Naive thymus-derived CD4-positive, alpha-beta T cell (primary cell): ENCODE results near the gene SNHG17. TPM values are rescaled to one million over a fixed set of nuclear protein-coding genes. Genes with fewer than 3 reads are reported as not detected.
"Not testable (repeated sequence)": the region's sequence is repeated elsewhere in the genome, so short reads cannot be mapped to it uniquely, and the experiment has no call there.

Experiments used
- ATAC-seq: fragments of 150-1000 bp; cut with Tn5 transposase; 2 replicates; pipeline ENCODE4 v1.10.0; 2021; ENCODE audit warnings: mild to moderate bottlenecking, moderate library complexity
- CTCF ChIA-PET: fragments of 350-600 bp; sonication (Branson Sonifier 250); formaldehyde crosslinking; loops from one replicate; lab custom pipeline; 2021; ENCODE audit warnings: antibody characterized with exemption; lab: Charles Lee
- POLR2A ChIA-PET: fragments of 350-600 bp; sonication (Branson Sonifier 250); formaldehyde crosslinking; loops from one replicate; lab custom pipeline; 2021; ENCODE audit warnings: antibody characterized with exemption, inconsistent platforms; lab: Charles Lee
- DNase-seq, 9 donors: peaks; one replicate each; pipeline versions ENCODE4 v3.0.0 to v3.0.0-alpha.2; 2020 to 2022; ENCODE audit warnings: mixed read lengths in 1 of 9
- H3K27ac ChIP-seq: one replicate; pipeline ENCODE4 v1.7.0; 2013; ENCODE audit warnings: mild to moderate bottlenecking, low read depth, low read length, moderate library complexity
- H3K27me3 ChIP-seq, 2 donors: one replicate each; pipeline ENCODE4 v1.7.0; 2013; ENCODE audit warnings: low read length in 2 of 2, mild to moderate bottlenecking in 2 of 2, moderate library complexity in 2 of 2; ENCODE audit not compliant: control insufficient read depth in 2 of 2, insufficient read depth in 2 of 2
- H3K36me3 ChIP-seq, 3 experiments: 1 replicate in 2 of 3; 2 replicates in 1 of 3; pipeline ENCODE4 v1.7.0; 2013; ENCODE audit warnings: low read length in 3 of 3, mild to moderate bottlenecking in 3 of 3, moderate library complexity in 1 of 3; ENCODE audit not compliant: insufficient read depth in 3 of 3, control insufficient read depth in 2 of 3
- H3K4me1 ChIP-seq, 2 donors: one replicate each; pipeline ENCODE4 v1.7.0; 2013; ENCODE audit warnings: low read length in 2 of 2, mild to moderate bottlenecking in 2 of 2, moderate library complexity in 1 of 2; ENCODE audit not compliant: control insufficient read depth in 2 of 2, insufficient read depth in 2 of 2
- H3K4me3 ChIP-seq: 2 replicates; pipeline ENCODE4 v1.7.0; 2013; ENCODE audit warnings: mild to moderate bottlenecking, low read length
- H3K9me3 ChIP-seq, 3 experiments: 1 replicate in 2 of 3; 2 replicates in 1 of 3; pipeline ENCODE4 v1.7.0; 2013; ENCODE audit warnings: low read length in 3 of 3; ENCODE audit not compliant: control insufficient read depth in 2 of 3
- H3K27ac Mint-ChIP-seq, 9 donors: one replicate each; pipeline ENCODE4 v1.8.0; 2020 to 2022; ENCODE audit warnings: mixed read lengths in 9 of 9, mild to moderate bottlenecking in 8 of 9, moderate library complexity in 5 of 9, inconsistent platforms in 2 of 9
- H3K27me3 Mint-ChIP-seq, 5 donors: one replicate each; pipeline ENCODE4 v1.8.0; 2021 to 2022; ENCODE audit warnings: mixed read lengths in 5 of 5, mild to moderate bottlenecking in 1 of 5
- H3K36me3 Mint-ChIP-seq, 5 donors: one replicate each; pipeline ENCODE4 v1.8.0; 2020 to 2022; ENCODE audit warnings: mixed read lengths in 5 of 5, mild to moderate bottlenecking in 3 of 5, inconsistent platforms in 1 of 5
- H3K4me1 Mint-ChIP-seq, 7 donors: one replicate each; pipeline ENCODE4 v1.8.0; 2020 to 2022; ENCODE audit warnings: mixed read lengths in 7 of 7, mild to moderate bottlenecking in 3 of 7, inconsistent platforms in 1 of 7
- H3K4me3 Mint-ChIP-seq, 10 donors: one replicate each; pipeline ENCODE4 v1.8.0; 2020 to 2022; ENCODE audit warnings: mild to moderate bottlenecking in 10 of 10, mixed read lengths in 10 of 10, moderate library complexity in 6 of 10, inconsistent platforms in 2 of 10
- H3K9me3 Mint-ChIP-seq, 11 donors: one replicate each; pipeline ENCODE4 v1.8.0; 2020 to 2022; ENCODE audit warnings: mixed read lengths in 11 of 11, mild to moderate bottlenecking in 4 of 11, inconsistent platforms in 1 of 11, moderate library complexity in 1 of 11
- intact Hi-C, 2 donors: fragments of 100-400 bp; cut with micrococcal nuclease; formaldehyde crosslinking; loops; one replicate each; pipeline ENCODE4 v1.15.1; 2023
- polyA plus RNA-seq, 2 donors: library from polyadenylated mRNA; unstranded; fragments of 300-500 nt; fragmentation: Illumina TruSeq; gene quantifications; one replicate each; pipeline ENCODE4 v1.2.3, GENCODE V29; 2021
- total RNA-seq, 6 experiments: library from RNA in 5 of 6; stranded (reverse) in 5 of 6; gene quantifications; 1 replicate in 5 of 6; 2 replicates in 1 of 6; pipeline ENCODE4 v1.2.3 and lab custom pipeline; 2021 to 2026

SNHG17 gene
- total and polyA plus RNA-seq, 7 experiments from 2014 or later: 40.2 to 141 (median 52.4) TPM

DNA sequence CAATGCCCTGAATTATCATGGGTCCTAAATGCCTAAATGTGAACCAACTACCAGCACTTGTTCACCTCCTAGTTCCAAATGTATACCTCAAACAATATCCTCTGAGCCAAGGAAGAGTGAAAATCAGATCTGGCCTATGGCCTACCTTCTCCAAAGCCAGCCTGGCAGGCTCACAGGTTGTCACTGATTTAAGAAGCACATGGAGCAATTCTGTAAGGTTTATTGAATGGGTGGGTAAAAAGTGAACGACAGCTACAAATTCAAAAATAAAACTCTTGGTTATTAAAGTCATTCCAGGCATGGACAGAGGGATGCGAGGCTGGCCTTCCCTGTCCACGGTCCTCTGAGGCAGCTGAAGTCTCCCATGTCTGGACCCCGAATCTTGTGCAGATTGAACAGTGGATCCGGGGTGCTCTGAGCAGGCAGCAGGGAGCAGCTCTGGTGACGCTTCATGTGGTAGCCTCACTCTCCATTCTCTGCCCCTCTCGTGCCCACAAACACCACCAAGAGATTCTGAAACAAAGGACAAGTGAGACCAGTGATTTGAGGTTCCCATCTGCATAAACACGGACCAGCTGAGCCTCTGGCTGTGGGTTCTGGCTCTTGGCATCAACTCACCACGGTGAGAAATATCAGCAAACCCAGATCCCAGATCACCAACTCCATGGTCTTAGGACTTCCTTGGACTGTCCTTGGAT, 14.6 kb downstream of the SNHG17 start:
- no peaks in the 10 kb centered on the region for H3K27me3 Mint-ChIP-seq
- intact Hi-C loops: no loop called here
- H3K27ac Mint-ChIP-seq: peak overlapping the region in 1 of 9 donors; percentile 28
- peaks cover 32 to 65% (median 47%) of the 10 kb centered on the region in 5 donors for H3K36me3 Mint-ChIP-seq
- no peak overlapping the region for H3K4me3 Mint-ChIP-seq
- Histone ChIP-seq H3K27ac (no peak overlapping the region), H3K36me3 (peaks cover 13 to 87% (median 27%) of the 10 kb centered on the region in 3 experiments), H3K4me3 (no peak overlapping the region), H3K9me3 (no peaks in the 10 kb centered on the region), H3K4me1 (no peaks in the 10 kb centered on the region), H3K27me3 (no peaks in the 10 kb centered on the region)
- DNase-seq (no peak), ATAC-seq (no peak)
- H3K4me1 Mint-ChIP-seq: peaks cover 0 to 15% (median 7%) of the 10 kb centered on the region in 7 donors
- POLR2A ChIA-PET: no interaction called here
- peaks cover 0 to 5% (median 0%) of the 10 kb centered on the region in 11 donors for H3K9me3 Mint-ChIP-seq
- CTCF ChIA-PET: no interaction called here

- Histone ChIP-seq H3K9me3 (no peaks in the 10 kb centered on the region), H3K27ac (no peak overlapping the region), H3K4me3 (no peak overlapping the region), H3K27me3 (no peaks in the 10 kb centered on the region), H3K36me3 (peaks cover 13 to 83% (median 27%) of the 10 kb centered on the region in 3 experiments), H3K4me1 (no peaks in the 10 kb centered on the region)
- DNase-seq: no peak
- ChIA-PET POLR2A (no interaction called here), CTCF (no interaction called here)
- Mint-ChIP-seq H3K4me1 (peaks cover 0 to 9% (median 5%) of the 10 kb centered on the region in 7 donors), H3K4me3 (no peak overlapping the region), H3K27ac (peak overlapping the region in 3 of 9 donors; percentile 10 to 83 (median 48)), H3K27me3 (no peaks in the 10 kb centered on the region), H3K9me3 (peaks cover 0 to 5% (median 0%) of the 10 kb centered on the region in 11 donors), H3K36me3 (peaks cover 34 to 75% (median 50%) of the 10 kb centered on the region in 5 donors)
- ATAC-seq: no peak
- intact Hi-C loops: no loop called here
Measured at GRCh38 chr20:38418509-38419204, 16.5 kb downstream of the SNHG17 start.

GRCh38 chr20:38414769-38415450, 20.2 kb downstream of the SNHG17 start:
- peaks cover 0 to 5% (median 0%) of the 10 kb centered on the region in 11 donors for H3K9me3 Mint-ChIP-seq
- peaks cover 24 to 71% (median 50%) of the 10 kb centered on the region in 5 donors for H3K36me3 Mint-ChIP-seq

DNA sequence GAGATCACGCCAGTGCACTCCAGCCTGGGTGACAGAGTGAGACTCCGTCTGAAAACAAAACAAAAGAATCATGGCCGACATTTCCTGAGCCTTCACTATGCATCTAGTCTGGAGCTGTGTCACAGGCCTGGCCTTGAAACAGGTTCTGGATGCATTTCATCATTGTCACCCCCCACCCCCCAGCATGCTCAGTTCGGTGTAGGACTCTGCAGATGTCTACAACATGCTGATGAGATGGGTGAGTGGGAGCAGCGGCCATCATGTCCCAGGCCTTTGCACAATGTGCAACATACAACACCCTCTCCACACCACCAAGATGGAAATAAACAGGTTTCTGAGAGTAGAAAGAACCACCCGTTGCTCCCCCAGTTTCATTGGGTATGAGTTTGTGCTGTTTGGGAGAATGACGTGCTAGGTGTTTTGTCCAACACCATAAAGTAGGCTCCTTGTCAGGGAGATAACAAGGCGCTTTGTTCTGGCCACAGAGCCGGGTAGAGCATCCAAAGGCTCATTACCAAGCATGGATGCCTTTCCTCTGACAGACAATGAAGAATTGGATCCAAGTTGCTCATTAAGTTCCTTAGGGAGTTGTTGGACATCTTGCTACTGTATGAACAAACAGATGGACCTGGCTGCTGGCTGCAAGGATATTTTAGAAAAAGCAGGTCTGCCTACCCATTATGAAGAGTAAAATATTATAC, 22.1 kb downstream of the SNHG17 start:
- no peaks in the 10 kb centered on the region for H3K27me3 Mint-ChIP-seq
- POLR2A ChIA-PET: no interaction called here
- Histone ChIP-seq H3K4me1 (no peaks in the 10 kb centered on the region), H3K27me3 (no peaks in the 10 kb centered on the region), H3K27ac (no peak overlapping the region), H3K36me3 (peaks cover 0 to 50% (median 7%) of the 10 kb centered on the region in 3 experiments), H3K4me3 (no peak overlapping the region), H3K9me3 (no peaks in the 10 kb centered on the region)
- H3K36me3 Mint-ChIP-seq: peaks cover 22 to 73% (median 50%) of the 10 kb centered on the region in 5 donors
- H3K4me3 Mint-ChIP-seq: no peak overlapping the region
- CTCF ChIA-PET: no interaction called here
- no peak overlapping the region for H3K27ac Mint-ChIP-seq
- ATAC-seq: no peak
- no peak for DNase-seq
- intact Hi-C loops: no loop called here
- H3K9me3 Mint-ChIP-seq: peaks cover 0 to 5% (median 0%) of the 10 kb centered on the region in 11 donors
- H3K4me1 Mint-ChIP-seq: no peaks in the 10 kb centered on the region

More at GRCh38 chr20:38414769-38415450, 20.2 kb downstream of the SNHG17 start:
- no peaks in the 10 kb centered on the region for H3K9me3 ChIP-seq
- H3K4me1 ChIP-seq: no peaks in the 10 kb centered on the region
- ATAC-seq (no peak), DNase-seq (no peak)
- H3K36me3 ChIP-seq: peaks cover 0 to 68% (median 7%) of the 10 kb centered on the region in 3 experiments
- H3K27ac ChIP-seq: no peak overlapping the region
- H3K4me1 Mint-ChIP-seq: peaks cover 0 to 5% (median 0%) of the 10 kb centered on the region in 7 donors
- H3K27me3 ChIP-seq: no peaks in the 10 kb centered on the region
- intact Hi-C loops: no loop called here
- ChIA-PET POLR2A (no interaction called here), CTCF (no interaction called here)
- H3K27ac Mint-ChIP-seq: no peak overlapping the region
- H3K27me3 Mint-ChIP-seq: no peaks in the 10 kb centered on the region
- no peak overlapping the region for H3K4me3 ChIP-seq
- H3K4me3 Mint-ChIP-seq: no peak overlapping the region

GRCh38 chr20:38407822-38408221, 27.3 kb downstream of the SNHG17 start:
- H3K4me3 ChIP-seq, H3K27ac ChIP-seq, ATAC-seq, H3K9me3 ChIP-seq, H3K27ac Mint-ChIP-seq, H3K4me1 Mint-ChIP-seq, CTCF ChIA-PET, H3K4me1 ChIP-seq, H3K4me3 Mint-ChIP-seq, intact Hi-C loops, POLR2A ChIA-PET, H3K27me3 ChIP-seq, DNase-seq, H3K27me3 Mint-ChIP-seq: not testable (repeated sequence)
- peaks cover 6 to 48% (median 26%) of the 10 kb centered on the region in 5 donors for H3K36me3 Mint-ChIP-seq
- H3K9me3 Mint-ChIP-seq: peaks cover 0 to 18% (median 3%) of the 10 kb centered on the region in 11 donors
- H3K36me3 ChIP-seq: peaks cover 0 to 16% (median 1%) of the 10 kb centered on the region in 3 experiments

GRCh38 chr20:38407321-38407720, 27.8 kb downstream of the SNHG17 start:
- Mint-ChIP-seq H3K4me1 (no peaks in the 10 kb centered on the region), H3K9me3 (peaks cover 0 to 18% (median 3%) of the 10 kb centered on the region in 11 donors), H3K27ac (no peak overlapping the region), H3K36me3 (peaks cover 6 to 43% (median 26%) of the 10 kb centered on the region in 5 donors), H3K27me3 (peaks cover 0 to 5% (median 0%) of the 10 kb centered on the region in 5 donors), H3K4me3 (no peak overlapping the region)
- ChIA-PET POLR2A (no interaction called here), CTCF (no interaction called here)
- peaks cover 0 to 7% (median 0%) of the 10 kb centered on the region in 3 experiments for H3K9me3 ChIP-seq
- H3K4me3 ChIP-seq: no peak overlapping the region
- no peaks in the 10 kb centered on the region for H3K27me3 ChIP-seq
- H3K4me1 ChIP-seq: no peaks in the 10 kb centered on the region
- H3K27ac ChIP-seq: no peak overlapping the region
- intact Hi-C loops: no loop called here
- ATAC-seq: no peak
- DNase-seq: no peak
- H3K36me3 ChIP-seq: peaks cover 0 to 11% (median 0%) of the 10 kb centered on the region in 3 experiments
